Ovary (tissue), 3 donors: ENCODE results near the gene HNRNPF.

Source experiments
- POLR2A ChIP-seq: fragments of 450-650 bp; IDR thresholded peaks from one replicate; pipeline ENCODE4 v1.6.1; 2017; ENCODE audit warnings: antibody characterized with exemption, mild to moderate bottlenecking, moderate library complexity
- TF ChIP-seq, protein P1 (sequence below), 3 donors: fragments of 450-650 bp in 2 of 3; fragments of 200-600 bp in 1 of 3; IDR thresholded peaks; one replicate each; pipeline versions ENCODE4 v1.5.1 to v1.8.0; 2016 to 2022; ENCODE audit warnings: antibody characterized with exemption in 3 of 3, mild to moderate bottlenecking in 1 of 3
- donor health status: DM: no; HTN: no; CAD: no.

DNA sequence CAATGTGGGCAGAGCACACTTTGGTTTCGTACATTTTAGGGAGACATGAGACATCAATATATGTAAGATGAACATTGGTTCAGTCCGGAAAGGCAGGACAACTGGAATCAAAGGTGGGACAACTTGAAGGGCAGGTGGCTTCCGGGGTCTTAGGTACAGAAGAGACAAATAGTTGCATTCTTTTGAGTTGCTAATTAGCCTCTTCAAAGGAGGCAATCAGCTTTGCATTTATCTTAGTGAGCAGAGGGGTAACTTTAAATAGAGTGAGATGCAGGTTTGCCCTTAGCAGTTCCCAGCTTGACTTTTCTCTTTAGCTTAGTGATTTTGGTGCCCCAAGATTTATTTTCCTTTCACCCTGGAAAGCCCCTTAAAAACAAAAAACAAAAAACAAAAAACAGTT is 49.2 kb upstream of the HNRNPF start:
- TF ChIP-seq, protein P1, sequence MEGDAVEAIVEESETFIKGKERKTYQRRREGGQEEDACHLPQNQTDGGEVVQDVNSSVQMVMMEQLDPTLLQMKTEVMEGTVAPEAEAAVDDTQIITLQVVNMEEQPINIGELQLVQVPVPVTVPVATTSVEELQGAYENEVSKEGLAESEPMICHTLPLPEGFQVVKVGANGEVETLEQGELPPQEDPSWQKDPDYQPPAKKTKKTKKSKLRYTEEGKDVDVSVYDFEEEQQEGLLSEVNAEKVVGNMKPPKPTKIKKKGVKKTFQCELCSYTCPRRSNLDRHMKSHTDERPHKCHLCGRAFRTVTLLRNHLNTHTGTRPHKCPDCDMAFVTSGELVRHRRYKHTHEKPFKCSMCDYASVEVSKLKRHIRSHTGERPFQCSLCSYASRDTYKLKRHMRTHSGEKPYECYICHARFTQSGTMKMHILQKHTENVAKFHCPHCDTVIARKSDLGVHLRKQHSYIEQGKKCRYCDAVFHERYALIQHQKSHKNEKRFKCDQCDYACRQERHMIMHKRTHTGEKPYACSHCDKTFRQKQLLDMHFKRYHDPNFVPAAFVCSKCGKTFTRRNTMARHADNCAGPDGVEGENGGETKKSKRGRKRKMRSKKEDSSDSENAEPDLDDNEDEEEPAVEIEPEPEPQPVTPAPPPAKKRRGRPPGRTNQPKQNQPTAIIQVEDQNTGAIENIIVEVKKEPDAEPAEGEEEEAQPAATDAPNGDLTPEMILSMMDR (IDR thresholded peaks at IDR 0.05), result no peak
- TF ChIP-seq POLR2A, result no peak
